Fibroblast of pulmonary artery (primary cell): ENCODE measurements around the gene TADA3.

ENCODE experiments used
- DNase-seq: peaks from one replicate; pipeline ENCODE4 v3.0.0-alpha.2; 2010; ENCODE audit warnings: low read depth
- H3K4me3 ChIP-seq: replicated peaks from 2 replicates; pipeline ENCODE4 v1.5.1; 2011; ENCODE audit warnings: low read depth, mild to moderate bottlenecking, control low read depth, low read length, moderate library complexity
- TF ChIP-seq, protein P1 (sequence below): IDR thresholded peaks from 2 replicates; pipeline ENCODE4 v1.5.1; 2011; ENCODE audit warnings: mild to moderate bottlenecking, control low read depth, low read length, inconsistent platforms; ENCODE audit errors: missing control alignments

TADA3 gene

DNA sequence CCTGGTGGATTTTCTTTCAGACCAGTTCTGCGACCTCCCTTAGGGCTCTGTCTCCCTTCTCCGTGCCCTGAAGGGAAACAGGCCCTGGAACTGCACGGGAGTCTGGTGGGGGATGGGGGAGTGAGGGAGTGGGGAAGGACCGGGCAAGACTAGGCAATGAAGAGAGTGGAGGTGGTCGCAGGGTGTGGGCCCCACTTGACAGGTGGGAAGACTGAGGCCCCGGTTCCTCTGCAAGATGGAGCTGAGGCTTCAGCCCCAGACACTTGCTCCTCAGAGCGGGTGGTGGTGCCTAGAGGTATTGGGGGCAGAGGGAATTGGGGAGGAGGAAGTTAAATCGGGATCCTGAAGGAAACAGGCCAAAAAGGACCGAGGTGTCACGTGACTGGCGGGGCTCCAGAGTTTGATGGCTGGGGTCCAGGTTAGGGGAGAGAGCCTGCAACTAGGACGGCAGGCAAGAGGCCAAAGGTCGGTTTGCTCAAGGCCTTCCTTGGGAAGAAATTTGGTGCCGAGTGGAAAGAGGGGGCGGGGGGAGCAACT is 21.9 kb downstream of the TADA3 start:
- DNase-seq = peak; percentile 74
- peak overlapping the region; percentile 67 for H3K4me3 ChIP-seq
- TF ChIP-seq, protein P1, sequence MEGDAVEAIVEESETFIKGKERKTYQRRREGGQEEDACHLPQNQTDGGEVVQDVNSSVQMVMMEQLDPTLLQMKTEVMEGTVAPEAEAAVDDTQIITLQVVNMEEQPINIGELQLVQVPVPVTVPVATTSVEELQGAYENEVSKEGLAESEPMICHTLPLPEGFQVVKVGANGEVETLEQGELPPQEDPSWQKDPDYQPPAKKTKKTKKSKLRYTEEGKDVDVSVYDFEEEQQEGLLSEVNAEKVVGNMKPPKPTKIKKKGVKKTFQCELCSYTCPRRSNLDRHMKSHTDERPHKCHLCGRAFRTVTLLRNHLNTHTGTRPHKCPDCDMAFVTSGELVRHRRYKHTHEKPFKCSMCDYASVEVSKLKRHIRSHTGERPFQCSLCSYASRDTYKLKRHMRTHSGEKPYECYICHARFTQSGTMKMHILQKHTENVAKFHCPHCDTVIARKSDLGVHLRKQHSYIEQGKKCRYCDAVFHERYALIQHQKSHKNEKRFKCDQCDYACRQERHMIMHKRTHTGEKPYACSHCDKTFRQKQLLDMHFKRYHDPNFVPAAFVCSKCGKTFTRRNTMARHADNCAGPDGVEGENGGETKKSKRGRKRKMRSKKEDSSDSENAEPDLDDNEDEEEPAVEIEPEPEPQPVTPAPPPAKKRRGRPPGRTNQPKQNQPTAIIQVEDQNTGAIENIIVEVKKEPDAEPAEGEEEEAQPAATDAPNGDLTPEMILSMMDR = no peak

DNA sequence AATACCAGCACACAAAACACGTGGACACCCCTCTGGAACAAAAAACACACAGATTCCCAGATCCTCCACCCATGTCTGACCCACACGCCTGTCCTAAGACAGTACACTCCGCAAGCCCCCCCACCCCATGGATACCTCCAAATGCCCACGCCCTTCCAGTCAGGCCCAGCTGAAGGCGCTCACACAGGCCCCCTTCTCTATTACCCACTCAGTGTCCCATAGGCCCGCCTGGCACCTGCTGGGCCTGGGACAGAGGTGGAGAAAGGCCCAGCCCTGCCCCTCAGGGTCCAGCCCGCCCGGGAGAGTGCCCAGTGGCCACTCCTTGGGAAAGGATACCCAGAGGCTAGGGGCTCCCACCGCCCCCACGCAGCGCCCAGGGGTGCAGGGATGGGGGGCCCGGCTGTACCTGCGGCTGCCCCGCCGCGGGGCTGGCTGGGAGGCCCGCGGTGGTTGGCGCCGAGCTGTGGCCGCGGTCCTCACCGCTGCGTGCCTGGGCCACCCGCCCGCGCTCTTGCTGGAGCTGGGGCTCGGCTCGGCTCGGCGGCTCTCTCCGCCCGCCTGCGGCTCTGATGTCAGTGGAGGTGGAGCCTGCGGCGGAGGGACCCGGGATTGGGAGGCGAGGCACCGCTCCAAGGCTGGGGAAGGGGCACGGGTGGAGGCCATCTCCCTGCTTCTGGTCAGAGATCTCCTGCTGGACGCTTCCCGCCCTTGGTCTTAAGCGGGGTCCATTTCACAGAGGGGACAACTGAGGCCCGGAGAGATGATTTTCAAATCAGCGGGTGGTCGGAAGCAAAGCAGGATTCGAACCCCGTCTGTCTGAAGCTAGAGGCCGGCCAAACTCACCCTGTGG is 22.6 kb downstream of the TADA3 start, which contains the start of gene CAMK1:
Gene CAMK1 (minus strand): TSS at position 522 of the 850 bp plus-strand sequence. CDS start 2,198 bp downstream, outside the sequence.
- DNase-seq = peak; percentile 65
- TF ChIP-seq, protein P1 = no peak
- H3K4me3 ChIP-seq = peak within 1 kb of the TSS; percentile 67

GRCh38 chr3:9769012-9769411 is 23.3 kb downstream of the TADA3 start:
- DNase-seq = no peak
- TF ChIP-seq, protein P1 = no peak
- H3K4me3 ChIP-seq = peak overlapping the region; percentile 67

DNA sequence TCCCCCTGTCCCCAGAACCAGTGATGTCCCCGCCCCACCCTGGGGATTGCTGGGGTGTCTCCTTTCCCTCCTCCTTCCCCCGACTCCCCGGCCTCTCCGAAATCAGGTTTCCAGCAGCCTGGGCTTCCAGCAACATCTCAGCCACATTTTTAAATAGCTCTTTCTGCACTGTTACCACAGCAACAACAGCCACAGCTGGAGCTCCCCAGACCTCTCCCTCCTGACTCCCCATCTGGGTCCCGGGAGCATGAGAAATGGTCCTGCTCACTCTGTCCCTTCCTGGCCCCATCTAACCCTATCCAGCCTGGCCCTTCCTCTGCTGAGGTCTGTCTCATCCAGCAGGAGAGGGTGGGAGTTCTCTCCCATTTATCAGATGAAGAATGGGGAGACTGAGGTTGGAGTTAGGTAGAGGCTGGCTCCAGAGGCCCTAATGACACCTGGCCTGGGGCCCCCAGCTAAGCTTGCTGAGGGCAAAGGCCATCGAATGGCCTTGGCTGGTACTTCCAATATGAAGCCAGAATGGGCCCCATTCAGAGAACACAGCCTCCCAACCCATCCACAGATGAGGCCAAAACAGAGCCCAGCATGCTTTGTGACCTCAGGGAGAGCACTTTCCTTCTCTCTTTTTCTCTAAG is 24.0 kb downstream of the TADA3 start:
- no peak for DNase-seq
- no peak overlapping the region for H3K4me3 ChIP-seq
- TF ChIP-seq, protein P1 = no peak

GRCh38 chr3:9767418-9767817 is 24.9 kb downstream of the TADA3 start:
- H3K4me3 ChIP-seq = no peak overlapping the region
- TF ChIP-seq, protein P1 = no peak
- DNase-seq = no peak

- H3K4me3 ChIP-seq = no peak overlapping the region
- TF ChIP-seq, protein P1 = no peak
- no peak for DNase-seq
Observed at GRCh38 chr3:9765865-9766264, 26.4 kb downstream of the TADA3 start.
